DOHH2 (cell line): ENCODE measurements around the gene LRRN2.

ENCODE experiments used
- H3F3A ChIP-seq: fragments of 200-600 bp; sonication (generic), shearing (Covaris generic); 2 replicates; pipeline ENCODE4 v1.6.0; 2016; ENCODE audit warnings: antibody characterized with exemption, mild to moderate bottlenecking; ENCODE audit not compliant: control insufficient read depth, insufficient read depth
- H3K27ac ChIP-seq: fragments of 200-600 bp; sonication (generic); 2 replicates; pipeline ENCODE4 v1.5.1; 2014; ENCODE audit warnings: low read depth, mild to moderate bottlenecking, low read length, moderate library complexity
- H3K27me3 ChIP-seq: fragments of 200-600 bp; sonication (generic); 2 replicates; pipeline ENCODE4 v1.6.1; 2014; ENCODE audit warnings: mild to moderate bottlenecking, low read length, mixed read lengths; ENCODE audit not compliant: control insufficient read depth
- H3K36me3 ChIP-seq: fragments of 200-600 bp; sonication (generic); 2 replicates; pipeline ENCODE4 v1.6.1; 2014; ENCODE audit warnings: mild to moderate bottlenecking, low read length, moderate library complexity, mixed read lengths; ENCODE audit not compliant: control insufficient read depth
- H3K4me1 ChIP-seq: fragments of 200-600 bp; sonication (generic); 2 replicates; pipeline ENCODE4 v1.6.1; 2014; ENCODE audit warnings: mild to moderate bottlenecking, low read length, mixed read lengths; ENCODE audit not compliant: control insufficient read depth
- H3K4me2 ChIP-seq: fragments of 200-600 bp; sonication (generic); 2 replicates; pipeline ENCODE4 v1.6.0; 2014; ENCODE audit warnings: mild to moderate bottlenecking, low read length, moderate library complexity
- H3K4me3 ChIP-seq: fragments of 200-600 bp; sonication (generic); 2 replicates; pipeline ENCODE4 v1.5.1; 2014; ENCODE audit warnings: mild to moderate bottlenecking, low read length, mixed read lengths
- H3K79me2 ChIP-seq: fragments of 200-600 bp; sonication (generic); 2 replicates; pipeline ENCODE4 v1.6.1; 2014; ENCODE audit warnings: mild to moderate bottlenecking, low read length, mixed read lengths; ENCODE audit not compliant: control insufficient read depth
- H3K9me2 ChIP-seq: fragments of 200-600 bp; sonication (generic); replicated peaks from 2 replicates; pipeline ENCODE4 v1.6.1; 2014; ENCODE audit warnings: mild to moderate bottlenecking, low read length, mixed read lengths; ENCODE audit not compliant: control insufficient read depth
- H3K9me3 ChIP-seq: fragments of 200-600 bp; sonication (generic); 2 replicates; pipeline ENCODE4 v1.6.1; 2014; ENCODE audit warnings: antibody characterized with exemption, low read length, mixed read lengths; ENCODE audit not compliant: control insufficient read depth, insufficient read depth
- H4K20me1 ChIP-seq: fragments of 200-600 bp; sonication (generic); 2 replicates; pipeline ENCODE4 v1.6.0; 2014; ENCODE audit warnings: low read depth, mild to moderate bottlenecking, antibody characterized with exemption, low read length, moderate library complexity; ENCODE audit not compliant: control insufficient read depth, insufficient read depth
- CTCF ChIP-seq: fragments of 200-600 bp; sonication (generic); IDR thresholded peaks from one replicate; pipeline ENCODE4 v1.5.1; 2014; ENCODE audit warnings: antibody characterized with exemption, mild to moderate bottlenecking, low read depth, low read length; ENCODE audit not compliant: poor library complexity, severe bottlenecking
- EZH2phosphoT487 ChIP-seq: fragments of 200-600 bp; sonication (generic); IDR thresholded peaks from 2 replicates; pipeline ENCODE4 v1.6.1; 2017; ENCODE audit warnings: borderline replicate concordance, mild to moderate bottlenecking, antibody characterized with exemption, low read length, moderate library complexity, mixed read lengths

LRRN2 gene

GRCh38 chr1:204647805-204648153 is 37.8 kb downstream of the LRRN2 start:
- TF ChIP-seq EZH2phosphoT487 = no peak
- no peak for TF ChIP-seq CTCF
- H3K4me2 ChIP-seq = no peak overlapping the region
- no peak overlapping the region for H3K27ac ChIP-seq
- H3K9me2 ChIP-seq = no peaks in the 10 kb centered on the region
- no peaks in the 10 kb centered on the region for H3K36me3 ChIP-seq
- no peak overlapping the region for H3K4me3 ChIP-seq
- H3K9me3 ChIP-seq = no peaks in the 10 kb centered on the region
- no peaks in the 10 kb centered on the region for H3K4me1 ChIP-seq
- H3K79me2 ChIP-seq = no peaks in the 10 kb centered on the region
- H3K27me3 ChIP-seq = peaks cover 19% of the 10 kb centered on the region
- H3F3A ChIP-seq = no peaks in the 10 kb centered on the region
- H4K20me1 ChIP-seq = no peaks in the 10 kb centered on the region

- Histone ChIP-seq H3K79me2 (no peaks in the 10 kb centered on the region), H3K9me2 (no peaks in the 10 kb centered on the region), H3K4me3 (no peak overlapping the region), H3K27me3 (peaks cover 17% of the 10 kb centered on the region; the same call in 1 of the 2 replicates), H4K20me1 (no peaks in the 10 kb centered on the region), H3K9me3 (no peaks in the 10 kb centered on the region), H3K4me2 (no peak overlapping the region), H3F3A (no peaks in the 10 kb centered on the region), H3K36me3 (no peaks in the 10 kb centered on the region), H3K4me1 (no peaks in the 10 kb centered on the region), H3K27ac (no peak overlapping the region)
- TF ChIP-seq EZH2phosphoT487 (no peak), CTCF (no peak)
Measured at GRCh38 chr1:204647114-204647804, 38.3 kb downstream of the LRRN2 start.

GRCh38 chr1:204645666-204646065 is 39.9 kb downstream of the LRRN2 start:
- Histone ChIP-seq H3K27ac (no peak overlapping the region), H3K36me3 (no peaks in the 10 kb centered on the region), H3K79me2 (no peaks in the 10 kb centered on the region), H3K9me2 (no peaks in the 10 kb centered on the region), H4K20me1 (no peaks in the 10 kb centered on the region), H3K4me2 (no peak overlapping the region), H3K9me3 (no peaks in the 10 kb centered on the region), H3K27me3 (peaks cover 8% of the 10 kb centered on the region; the same call in 1 of the 2 replicates), H3F3A (no peaks in the 10 kb centered on the region), H3K4me3 (no peak overlapping the region), H3K4me1 (no peaks in the 10 kb centered on the region)
- TF ChIP-seq EZH2phosphoT487 (no peak), CTCF (no peak)
